K562 (cell line): ENCODE results near the gene GALNT5. TPM values are rescaled to one million over a fixed set of nuclear protein-coding genes. Genes with fewer than 3 reads are reported as not detected.
A peak's percentile ranks its signal among the peaks of the same experiment; 100 is the strongest.

ENCODE experiments used
- ATAC-seq: fragments of 200-7000 bp; cut with Tn5 transposase; 3 replicates; pipeline ENCODE4 v1.9.1; 2020; ENCODE audit warnings: moderate library complexity
- BruUV-seq: library from RNA; stranded (reverse); fragments of 400-500 nt; replicated peaks from 2 replicates; lab custom pipeline; 2021; lab: Mats Ljungman, UMichigan
- CTCF ChIA-PET: fragments of 300-600 bp; formaldehyde crosslinking; extraction: SDS; loops from one replicate; lab custom pipeline; 2021; ENCODE audit warnings: low intra/inter-chr PET ratio; lab: Yijun Ruan, JAX
- POLR2A ChIA-PET: fragments of 300-600, 350-650 bp; sonication (Branson Sonifier 250); formaldehyde crosslinking; extraction: SDS; loops from one replicate; lab custom pipeline; 2021; ENCODE audit warnings: antibody characterized with exemption, inconsistent platforms; lab: Yijun Ruan, JAX
- DNase-seq, 4 experiments: peaks; one replicate each; pipeline versions ENCODE4 v3.0.0 to v3.0.0-alpha.2; 2011 to 2018; ENCODE audit warnings: low spot score in 3 of 4, mixed read lengths in 3 of 4; ENCODE audit errors: extremely low read depth in 1 of 4
- FAIRE-seq: peaks from 2 replicates; lab custom pipeline; 2011; peaks lifted over from hg19 to GRCh38; lab: Jason Lieb, UNC
- H2AFZ ChIP-seq: 2 replicates; pipeline ENCODE4 v1.6.0; 2011; ENCODE audit warnings: low read depth, low read length, control low read depth, inconsistent platforms
- H3K27ac ChIP-seq: fragments of 200-600 bp; 3 replicates; pipeline ENCODE4 v1.8.0; 2011; ENCODE audit warnings: low read depth, mild to moderate bottlenecking, control low read depth, inconsistent platforms, low read length, moderate library complexity, mixed read lengths; ENCODE audit errors: extremely low read depth
- H3K27me3 ChIP-seq, 2 experiments: fragments of 300-600 bp in 1 of 2; 2 replicates in 1 of 2; 3 replicates in 1 of 2; pipeline versions ENCODE4 v1.6.0 to v1.8.0; 2011; ENCODE audit warnings: inconsistent platforms in 2 of 2, low read length in 2 of 2, mild to moderate bottlenecking in 1 of 2, mixed read lengths in 1 of 2, moderate library complexity in 1 of 2; ENCODE audit not compliant: control insufficient read depth in 2 of 2, insufficient read depth in 2 of 2
- H3K36me3 ChIP-seq: fragments of 300-600 bp; 3 replicates; pipeline ENCODE4 v1.8.0; 2011; ENCODE audit warnings: mild to moderate bottlenecking, low read length, inconsistent platforms; ENCODE audit not compliant: control insufficient read depth, insufficient read depth
- H3K4me1 ChIP-seq, 2 experiments: fragments of 200-600 bp in 1 of 2; replicated peaks in 1 of 2; 2 replicates in 1 of 2; 3 replicates in 1 of 2; pipeline versions ENCODE4 v1.5.1 to v1.8.0; 2011; ENCODE audit warnings: inconsistent platforms in 2 of 2, low read length in 2 of 2, mild to moderate bottlenecking in 1 of 2, mixed read lengths in 1 of 2, moderate library complexity in 1 of 2; ENCODE audit not compliant: control insufficient read depth in 2 of 2, insufficient read depth in 2 of 2
- H3K4me2 ChIP-seq: 2 replicates; pipeline ENCODE4 v1.6.1; 2011; ENCODE audit warnings: low read length, control low read depth, inconsistent platforms, mixed read lengths; ENCODE audit not compliant: insufficient read depth
- H3K4me3 ChIP-seq: fragments of 200-600 bp; sonication (generic), shearing (Covaris generic); 2 replicates; pipeline ENCODE4 v1.5.1; 2016; ENCODE audit warnings: control low read depth, inconsistent platforms
- H3K79me2 ChIP-seq: fragments of 200-600 bp; 3 replicates; pipeline ENCODE4 v1.8.0; 2011; ENCODE audit warnings: low read length, inconsistent platforms; ENCODE audit not compliant: control insufficient read depth, insufficient read depth
- H3K9ac ChIP-seq, 2 experiments: 2 replicates each; pipeline versions ENCODE4 v1.6.0 to v1.6.1; 2011; ENCODE audit warnings: low read depth in 2 of 2, low read length in 2 of 2, control low read depth in 1 of 2, inconsistent platforms in 1 of 2, mild to moderate bottlenecking in 1 of 2, mixed read lengths in 1 of 2; ENCODE audit not compliant: insufficient read depth in 1 of 2
- H3K9me1 ChIP-seq: one replicate; pipeline ENCODE4 v1.6.0; 2011; ENCODE audit warnings: inconsistent platforms, mild to moderate bottlenecking, low read length, moderate library complexity; ENCODE audit not compliant: control insufficient read depth, insufficient read depth
- H3K9me3 ChIP-seq: replicated peaks from 2 replicates; pipeline ENCODE4 v1.5.1; 2011; ENCODE audit warnings: low read depth, low read length, inconsistent platforms; ENCODE audit not compliant: control insufficient read depth, insufficient read depth
- H4K20me1 ChIP-seq: replicated peaks from 2 replicates; pipeline ENCODE4 v1.6.1; 2011; ENCODE audit warnings: low read length, inconsistent platforms, mixed read lengths; ENCODE audit not compliant: control insufficient read depth, insufficient read depth
- BDP1 ChIP-seq: IDR thresholded peaks from 3 replicates; pipeline ENCODE4 v1.6.1; 2011; ENCODE audit not compliant: insufficient read length, insufficient read depth
- CCNT2 ChIP-seq: IDR thresholded peaks from 2 replicates; pipeline ENCODE4 v1.6.1; 2011; ENCODE audit warnings: borderline replicate concordance, low read depth, mild to moderate bottlenecking, moderate library complexity, mixed read lengths, low read length; ENCODE audit not compliant: insufficient read length; ENCODE audit errors: extremely low read depth
- FUS ChIP-seq: fragments of 200-400 bp; formaldehyde crosslinking; optimal IDR thresholded peaks from 2 replicates; pipeline ENCODE3; 2017; ENCODE audit warnings: low read depth, low read length
- HDAC3 ChIP-seq: fragments of 450-650 bp; IDR thresholded peaks from 2 replicates; pipeline ENCODE4 v1.6.1; 2018; ENCODE audit warnings: borderline replicate concordance, mild to moderate bottlenecking, moderate library complexity; ENCODE audit not compliant: partially characterized antibody
- KLF1 ChIP-seq: fragments of 450-650 bp; IDR thresholded peaks from 2 replicates; pipeline ENCODE4 v1.6.1; 2016; ENCODE audit warnings: missing genetic modification characterization, missing compliant biosample characterization
- MIER1 ChIP-seq: fragments of 450-650 bp; IDR thresholded peaks from 2 replicates; pipeline ENCODE4 v1.6.1; 2016; ENCODE audit warnings: antibody characterized with exemption, mild to moderate bottlenecking, low read depth
- RAD21 ChIP-seq, 2 experiments: fragments of 250-450 bp in 1 of 2; fragments of 450-650 bp in 1 of 2; sonication (Bioruptor Pico) in 1 of 2; formaldehyde crosslinking in 1 of 2; IDR thresholded peaks in 1 of 2; conservative IDR thresholded peaks in 1 of 2; 2 replicates each; pipeline versions ENCODE4 v1.4.0 to v1.8.0; 2020 to 2022; ENCODE audit warnings: mild to moderate bottlenecking in 2 of 2, moderate library complexity in 1 of 2
- SMAD1 ChIP-seq: fragments of 150-350 bp; IDR thresholded peaks from 2 replicates; pipeline ENCODE4 v1.6.1; 2014; ENCODE audit warnings: low read length, low read depth; ENCODE audit not compliant: partially characterized antibody
- TFAP4 ChIP-seq: sonication (generic); formaldehyde crosslinking; IDR thresholded peaks from 2 replicates; pipeline ENCODE4 v1.8.0; 2022; ENCODE audit warnings: missing genetic modification reagents, mild to moderate bottlenecking, moderate library complexity, borderline replicate concordance
- TOE1 ChIP-seq, 2 experiments: fragments of 450-650 bp in 1 of 2; sonication (generic) in 1 of 2; formaldehyde crosslinking in 1 of 2; IDR thresholded peaks; 2 replicates each; pipeline versions ENCODE4 v1.7.1 to v1.8.0; 2016 to 2022; ENCODE audit warnings: borderline replicate concordance in 2 of 2, mild to moderate bottlenecking in 2 of 2, antibody characterized with exemption in 1 of 2, inconsistent platforms in 1 of 2, low read depth in 1 of 2, missing genetic modification reagents in 1 of 2, moderate library complexity in 1 of 2
- XRCC4 ChIP-seq: IDR thresholded peaks from one replicate; pipeline ENCODE4 v1.6.1; 2011; ENCODE audit not compliant: insufficient read depth, insufficient read length; ENCODE audit errors: extremely low read depth
- ZNF232 ChIP-seq: sonication (generic); formaldehyde crosslinking; IDR thresholded peaks from 2 replicates; pipeline ENCODE4 v1.8.0; 2022; ENCODE audit warnings: mild to moderate bottlenecking, missing genetic modification reagents
- ZNF586 ChIP-seq: fragments of 450-650 bp; formaldehyde crosslinking; conservative IDR thresholded peaks from 2 replicates; pipeline ENCODE4 v1.4.0; 2020; ENCODE audit warnings: mild to moderate bottlenecking, moderate library complexity
- WGBS: fragments of 100-300 bp; shearing (Covaris generic); methylation state at CpG from one replicate; pipeline ENCODE4 v1.1.6; 2016; ENCODE audit warnings: low coverage, mixed read lengths; ENCODE audit not compliant: insufficient coverage; ENCODE audit errors: missing lambda C conversion rate; 5-methylcytosine and 5-hydroxymethylcytosine counted together
- in situ Hi-C: fragments of 300-500 bp; cut with MboI; formaldehyde crosslinking; loops from 4 replicates; pipeline ENCODE4 v1.15.0; 2018; ENCODE audit warnings: inconsistent platforms, mixed read lengths
- intact Hi-C: fragments of 100-400 bp; cut with micrococcal nuclease; formaldehyde crosslinking; loops from 2 replicates; pipeline ENCODE4 v1.14.2; 2022
- polyA plus RNA-seq, 8 experiments: library from polyadenylated mRNA; depleted of rRNA in 4 of 8; stranded (reverse) in 5 of 8; unstranded in 3 of 8; fragments of >200 nt; fragmentation: Nextera tagmentation in 2 of 8; fragmentation: Illumina TruSeq in 1 of 8; extraction: Ambion mirVana in 2 of 8; extraction: Trizol in 1 of 8; gene quantifications; 2 replicates each; pipeline versions ENCODE4 v1.2.1 to v1.2.3, GENCODE V29; 2011 to 2014; ENCODE audit warnings: inconsistent platforms in 1 of 8, missing spikeins in 1 of 8
- total RNA-seq, 7 experiments: library from RNA; depleted of rRNA in 6 of 7; stranded (reverse); fragments of >200 nt in 6 of 7; fragmentation: Illumina TruSeq in 2 of 7; extraction: Trizol in 2 of 7; gene quantifications; 2 replicates each; pipeline versions ENCODE4 v1.2.1 to v1.2.3, GENCODE V29; 2011 to 2021; ENCODE audit warnings: low replicate concordance in 1 of 7
- TF ChIP-seq, protein P1 (sequence below): fragments of 250-450 bp; sonication (Bioruptor Pico); IDR thresholded peaks from 2 replicates; pipeline ENCODE4 v1.9.0; 2021; ENCODE audit warnings: mild to moderate bottlenecking, inconsistent platforms

Gene GALNT5
- total and polyA plus RNA-seq, 9 of the 15 experiments (the other 6 are each of a cell fraction or from before 2014, with no cell fraction given), result 21.6 to 73.0 (median 54.7) TPM

GRCh38 chr2:157327621-157328500 is 70.4 kb downstream of the GALNT5 start:
- Histone ChIP-seq H3K4me3 (no peak overlapping the region), H3K4me2 (no peak overlapping the region), H3K79me2 (no peaks in the 10 kb centered on the region), H3K27ac (no peak overlapping the region), H3K9me3 (no peaks in the 10 kb centered on the region), H4K20me1 (no peaks in the 10 kb centered on the region), H3K27me3 (no peaks in the 10 kb centered on the region), H3K9ac (no peak overlapping the region), H2AFZ (0 out of 2 replicates have a peak overlapping the region, but pooled peaks have one; percentile 6), H3K4me1 (peaks cover 0 to 22% of the 10 kb centered on the region in 2 experiments; a peak in 3 of 5 replicates), H3K9me1 (no peaks in the 10 kb centered on the region), H3K36me3 (no peaks in the 10 kb centered on the region)
- peak; percentile 86 to 91 (median 90) for DNase-seq
- ATAC-seq, result peak; percentile 94
- in situ Hi-C loops, result loop anchor here (25.0 kb wide), 1 partner anchor 684 kb away; no protein-coding TSS in a partner anchor
- 19% methylated on average over 11 of the region's 11 CpGs for WGBS
- BruUV-seq, result no TSS peak
- intact Hi-C loops, result loop anchor here (2.0 to 5.0 kb wide), 3 partner anchors 125 to 164 kb away; no protein-coding TSS in a partner anchor
- ChIA-PET POLR2A (interaction anchor here (0.7 to 1.5 kb wide), 4 partner anchors 9 to 581 kb away, joined by 3 to 9 read pairs (median 4); partner anchors contain the start of gene GALNT5), CTCF (interaction anchor here (0.9 to 1.0 kb wide), 2 partner anchors 10 to 126 kb away, joined by 3 to 6 read pairs; no protein-coding TSS in a partner anchor)
- peak; percentile 91 for FAIRE-seq
- TF ChIP-seq SMAD1 (no peak), HDAC3 (no peak), ZNF586 (CRISPR knock-in tag) (no peak), TOE1 (IDR thresholded peaks at IDR 0.05; ENCODE audit: borderline replicate concordance) (no peak), TOE1 (CRISPR knock-in tag; IDR thresholded peaks at IDR 0.05; ENCODE audit: borderline replicate concordance, low read depth) (no peak), FUS (no peak), XRCC4 (no peak), BDP1 (no peak), RAD21 (CRISPR knock-in tag; conservative IDR thresholded peaks at IDR 0.05 in 1 of 2, IDR thresholded peaks at IDR 0.05 in 1 of 2) (peak; percentile 78 to 87), CCNT2 (no peak), MIER1 (no peak), KLF1 (no peak), TFAP4 (CRISPR knock-in tag) (peak; percentile 33; the same call in 1 of the 2 replicates), ZNF232 (CRISPR knock-in tag) (no peak)
- TF ChIP-seq, protein P1, sequence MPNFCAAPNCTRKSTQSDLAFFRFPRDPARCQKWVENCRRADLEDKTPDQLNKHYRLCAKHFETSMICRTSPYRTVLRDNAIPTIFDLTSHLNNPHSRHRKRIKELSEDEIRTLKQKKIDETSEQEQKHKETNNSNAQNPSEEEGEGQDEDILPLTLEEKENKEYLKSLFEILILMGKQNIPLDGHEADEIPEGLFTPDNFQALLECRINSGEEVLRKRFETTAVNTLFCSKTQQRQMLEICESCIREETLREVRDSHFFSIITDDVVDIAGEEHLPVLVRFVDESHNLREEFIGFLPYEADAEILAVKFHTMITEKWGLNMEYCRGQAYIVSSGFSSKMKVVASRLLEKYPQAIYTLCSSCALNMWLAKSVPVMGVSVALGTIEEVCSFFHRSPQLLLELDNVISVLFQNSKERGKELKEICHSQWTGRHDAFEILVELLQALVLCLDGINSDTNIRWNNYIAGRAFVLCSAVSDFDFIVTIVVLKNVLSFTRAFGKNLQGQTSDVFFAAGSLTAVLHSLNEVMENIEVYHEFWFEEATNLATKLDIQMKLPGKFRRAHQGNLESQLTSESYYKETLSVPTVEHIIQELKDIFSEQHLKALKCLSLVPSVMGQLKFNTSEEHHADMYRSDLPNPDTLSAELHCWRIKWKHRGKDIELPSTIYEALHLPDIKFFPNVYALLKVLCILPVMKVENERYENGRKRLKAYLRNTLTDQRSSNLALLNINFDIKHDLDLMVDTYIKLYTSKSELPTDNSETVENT (CRISPR knock-in tag), result no peak
